Fibroblast of the aortic adventitia (primary cell): ENCODE measurements around the gene EXOC6. TPM values are rescaled to one million over a fixed set of nuclear protein-coding genes. Genes with fewer than 3 reads are reported as not detected.

Source experiments
- DNase-seq: peaks from one replicate; pipeline ENCODE4 v3.0.0-alpha.2; 2010; ENCODE audit warnings: low read depth
- H3K4me3 ChIP-seq: 2 replicates; pipeline ENCODE4 v1.5.1; 2011; ENCODE audit warnings: low read depth, mild to moderate bottlenecking, control low read depth, low read length, moderate library complexity
- total RNA-seq: library from RNA; depleted of rRNA; stranded (reverse); fragments of >200 nt; gene quantifications from 2 replicates; pipeline ENCODE4 v1.2.3, GENCODE V29; 2012; ENCODE audit warnings: low replicate concordance
- TF ChIP-seq, protein P1 (sequence below): IDR thresholded peaks from 2 replicates; pipeline ENCODE4 v1.5.1; 2011; ENCODE audit warnings: mild to moderate bottlenecking, low read length, control low read depth, inconsistent platforms; ENCODE audit not compliant: insufficient read depth

EXOC6 gene
- total RNA-seq, 1 donor, result 16.5 TPM

- DNase-seq, result peak; percentile 33
- TF ChIP-seq, protein P1, sequence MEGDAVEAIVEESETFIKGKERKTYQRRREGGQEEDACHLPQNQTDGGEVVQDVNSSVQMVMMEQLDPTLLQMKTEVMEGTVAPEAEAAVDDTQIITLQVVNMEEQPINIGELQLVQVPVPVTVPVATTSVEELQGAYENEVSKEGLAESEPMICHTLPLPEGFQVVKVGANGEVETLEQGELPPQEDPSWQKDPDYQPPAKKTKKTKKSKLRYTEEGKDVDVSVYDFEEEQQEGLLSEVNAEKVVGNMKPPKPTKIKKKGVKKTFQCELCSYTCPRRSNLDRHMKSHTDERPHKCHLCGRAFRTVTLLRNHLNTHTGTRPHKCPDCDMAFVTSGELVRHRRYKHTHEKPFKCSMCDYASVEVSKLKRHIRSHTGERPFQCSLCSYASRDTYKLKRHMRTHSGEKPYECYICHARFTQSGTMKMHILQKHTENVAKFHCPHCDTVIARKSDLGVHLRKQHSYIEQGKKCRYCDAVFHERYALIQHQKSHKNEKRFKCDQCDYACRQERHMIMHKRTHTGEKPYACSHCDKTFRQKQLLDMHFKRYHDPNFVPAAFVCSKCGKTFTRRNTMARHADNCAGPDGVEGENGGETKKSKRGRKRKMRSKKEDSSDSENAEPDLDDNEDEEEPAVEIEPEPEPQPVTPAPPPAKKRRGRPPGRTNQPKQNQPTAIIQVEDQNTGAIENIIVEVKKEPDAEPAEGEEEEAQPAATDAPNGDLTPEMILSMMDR, result no peak
- H3K4me3 ChIP-seq, result no peak overlapping the region
Measured at GRCh38 chr10:93077860-93078337, 229.6 kb downstream of the EXOC6 start.

GRCh38 chr10:93079663-93080349 lies 231.5 kb downstream of the EXOC6 start:
- H3K4me3 ChIP-seq, result peak overlapping the region; percentile 19
- no peak for DNase-seq
- TF ChIP-seq, protein P1, result no peak

GRCh38 chr10:93080350-93081046 lies 232.2 kb downstream of the EXOC6 start:
- DNase-seq, result peak; percentile 66
- H3K4me3 ChIP-seq, result peak overlapping the region; percentile 19
- TF ChIP-seq, protein P1, result peak; percentile 85

GRCh38 chr10:93081318-93081717 lies 233.0 kb downstream of the EXOC6 start:
- TF ChIP-seq, protein P1, result no peak
- DNase-seq, result no peak

DNA sequence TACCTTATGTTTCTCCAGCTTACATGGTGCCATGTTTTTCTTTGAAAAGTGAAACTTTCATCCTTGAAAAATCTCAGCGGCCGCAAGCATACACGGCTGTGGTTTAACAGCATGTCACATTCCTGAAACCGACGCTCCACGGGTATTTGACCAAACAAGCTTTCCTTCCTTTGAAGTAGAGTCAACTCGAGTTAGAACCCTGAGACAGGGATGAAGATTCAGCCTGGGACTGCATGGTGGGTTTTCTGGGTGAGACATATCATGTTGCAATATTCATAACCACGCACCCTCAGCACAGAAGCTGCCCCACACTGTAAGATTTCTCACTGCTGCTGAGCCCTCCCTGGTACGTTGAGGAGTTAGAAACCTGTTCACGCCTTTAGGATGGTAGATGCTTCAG lies 233.5 kb downstream of the EXOC6 start:
- no peak overlapping the region for H3K4me3 ChIP-seq
- TF ChIP-seq, protein P1, result no peak
- no peak for DNase-seq

More at GRCh38 chr10:93081318-93081717, 233.0 kb downstream of the EXOC6 start:
- no peak overlapping the region for H3K4me3 ChIP-seq

- H3K4me3 ChIP-seq, result no peak overlapping the region
- TF ChIP-seq, protein P1, result no peak
- DNase-seq, result no peak
Measured at GRCh38 chr10:93083743-93084539, 235.6 kb downstream of the EXOC6 start.
